Fibroblast of upper back skin (primary cell): ENCODE data around the gene COL11A2.
"Not testable (repeated sequence)": the region's sequence is repeated elsewhere in the genome, so short reads cannot be mapped to it uniquely, and the experiment has no call there.

Experiments used
- DNase-seq: peaks from one replicate; pipeline ENCODE4 v3.0.0-alpha.2; 2013

The COL11A2 gene

GRCh38 chr6:33192105-33192646 is at the start of gene COL11A2:
COL11A2 (minus strand) TSS chr6:33192467; CDS start chr6:33192240, 227 bp downstream.
- DNase-seq, result no peak

GRCh38 chr6:33241968-33242367 is 49.7 kb upstream of the COL11A2 start:
- DNase-seq, result no peak

- no peak for DNase-seq
Observed at GRCh38 chr6:33237741-33238140, 45.5 kb upstream of the COL11A2 start.

- no peak for DNase-seq
Observed at GRCh38 chr6:33236852-33237251, 44.6 kb upstream of the COL11A2 start.

- no peak for DNase-seq
Observed at GRCh38 chr6:33236328-33236727, 44.1 kb upstream of the COL11A2 start.

- no peak for DNase-seq
Observed at GRCh38 chr6:33235221-33235634, 43.0 kb upstream of the COL11A2 start.

- DNase-seq, result not testable (repeated sequence)
Observed at GRCh38 chr6:33226503-33227120, 34.3 kb upstream of the COL11A2 start.

- no peak for DNase-seq
Observed at GRCh38 chr6:33217681-33218080, 25.4 kb upstream of the COL11A2 start.

- DNase-seq, result no peak
Observed at GRCh38 chr6:33217246-33217645, 25.0 kb upstream of the COL11A2 start.

GRCh38 chr6:33216117-33216649 is 23.9 kb upstream of the COL11A2 start:
- no peak for DNase-seq

- DNase-seq, result no peak
Observed at GRCh38 chr6:33215271-33216116, 23.2 kb upstream of the COL11A2 start.

- DNase-seq, result no peak
Observed at GRCh38 chr6:33213989-33214335, 21.7 kb upstream of the COL11A2 start.

- DNase-seq, result peak; percentile 24
Observed at GRCh38 chr6:33213166-33213988, 21.1 kb upstream of the COL11A2 start.

- DNase-seq, result no peak
Observed at GRCh38 chr6:33212857-33213165, 20.5 kb upstream of the COL11A2 start.

- DNase-seq, result no peak
Observed at GRCh38 chr6:33211666-33212422, 19.6 kb upstream of the COL11A2 start.

- no peak for DNase-seq
Observed at GRCh38 chr6:33211136-33211535, 18.9 kb upstream of the COL11A2 start.

GRCh38 chr6:33209856-33210255 is 17.6 kb upstream of the COL11A2 start:
- DNase-seq, result no peak

- DNase-seq, result peak; percentile 74
Observed at GRCh38 chr6:33208091-33208967, 16.1 kb upstream of the COL11A2 start, which contains the start of gene RING1. RING1 (plus strand) TSS chr6:33208500; CDS start chr6:33208823, 323 bp downstream.

GRCh38 chr6:33207552-33208090 is 15.4 kb upstream of the COL11A2 start:
- DNase-seq, result peak; percentile 47

GRCh38 chr6:33206864-33207551 is 14.7 kb upstream of the COL11A2 start:
- DNase-seq, result peak; percentile 39
